ENCODE measurements around the gene LRCH3. TPM values are rescaled to one million over a fixed set of nuclear protein-coding genes. Genes with fewer than 3 reads are reported as not detected.

LRCH3 gene
- 27.6 TPM for total RNA-seq
- long read RNA-seq, full-length matches to known transcripts = 4 of 18 reads
- long read RNA-seq, partial matches to known transcripts = 5 of 18 reads
- long read RNA-seq, other reads (novel, unspliced or antisense) = 9 of 18 reads

GRCh38 chr3:197791113-197791891, at the start of gene LRCH3:
Gene LRCH3, plus strand, starts transcription at chr3:197791254. Its CDS starts 25 bp downstream, at chr3:197791279.
- intact Hi-C loops (cut with DNase I) = loop anchor here (5.0 kb wide), 1 partner anchor 39 kb away; no protein-coding TSS in a partner anchor
- DNase-seq (ENCODE audit: low spot score) = peak; percentile 93

- no peak for DNase-seq (ENCODE audit: low spot score)
- intact Hi-C loops (cut with DNase I) = no loop called here
Observed at GRCh38 chr3:197742787-197743186, 48.3 kb upstream of the LRCH3 start.

- intact Hi-C loops (cut with DNase I) = no loop called here
- DNase-seq (ENCODE audit: low spot score) = no peak
Observed at GRCh38 chr3:197746209-197746608, 44.8 kb upstream of the LRCH3 start.

GRCh38 chr3:197746801-197747237, 44.2 kb upstream of the LRCH3 start:
- intact Hi-C loops (cut with DNase I) = no loop called here
- DNase-seq (ENCODE audit: low spot score) = no peak

GRCh38 chr3:197748597-197749314, 42.3 kb upstream of the LRCH3 start:
- intact Hi-C loops (cut with DNase I) = loop anchor here (2.0 kb wide), 1 partner anchor 36 kb away; no protein-coding TSS in a partner anchor
- DNase-seq (ENCODE audit: low spot score) = no peak

GRCh38 chr3:197749315-197749600, 41.8 kb upstream of the LRCH3 start:
- intact Hi-C loops (cut with DNase I) = loop anchor here (2.0 kb wide), 1 partner anchor 36 kb away; no protein-coding TSS in a partner anchor
- no peak for DNase-seq (ENCODE audit: low spot score)

GRCh38 chr3:197749601-197750395, 41.3 kb upstream of the LRCH3 start, which contains the start of gene FYTTD1:
Gene FYTTD1, plus strand, starts transcription at chr3:197749883. Its CDS starts 89 bp downstream, at chr3:197749972.
- intact Hi-C loops (cut with DNase I) = loop anchor here (2.0 to 5.0 kb wide), 3 partner anchors 13 to 43 kb away; partner anchors contain the start of genes LRCH3 and RUBCN
- DNase-seq (ENCODE audit: low spot score) = peak; percentile 97

- DNase-seq (ENCODE audit: low spot score) = peak; percentile 86
- intact Hi-C loops (cut with DNase I) = loop anchor here (2.0 to 5.0 kb wide), 2 partner anchors 14 to 42 kb away; partner anchors contain the start of genes LRCH3 and RUBCN
Observed at GRCh38 chr3:197750396-197750831, 40.6 kb upstream of the LRCH3 start.

- intact Hi-C loops (cut with DNase I) = loop anchor here (2.0 to 5.0 kb wide), 2 partner anchors 14 to 41 kb away; partner anchors contain the start of genes LRCH3 and RUBCN
Observed at GRCh38 chr3:197750858-197751737, 40.0 kb upstream of the LRCH3 start.

GRCh38 chr3:197752107-197752506, 38.9 kb upstream of the LRCH3 start:
- intact Hi-C loops (cut with DNase I) = loop anchor here (5.0 kb wide), 1 partner anchor 40 kb away; the partner anchor contains the start of gene LRCH3
- no peak for DNase-seq (ENCODE audit: low spot score)

More at GRCh38 chr3:197750858-197751737, 40.0 kb upstream of the LRCH3 start:
- peak; percentile 82 for DNase-seq (ENCODE audit: low spot score)

GRCh38 chr3:197753263-197753662, 37.8 kb upstream of the LRCH3 start:
- intact Hi-C loops (cut with DNase I) = loop anchor here (5.0 kb wide), 1 partner anchor 39 kb away; the partner anchor contains the start of gene LRCH3
- no peak for DNase-seq (ENCODE audit: low spot score)

- no peak for DNase-seq (ENCODE audit: low spot score)
- intact Hi-C loops (cut with DNase I) = no loop called here
Observed at GRCh38 chr3:197756704-197757103, 34.4 kb upstream of the LRCH3 start.

- intact Hi-C loops (cut with DNase I) = no loop called here
- DNase-seq (ENCODE audit: low spot score) = no peak
Observed at GRCh38 chr3:197758512-197758911, 32.5 kb upstream of the LRCH3 start.

- intact Hi-C loops (cut with DNase I) = no loop called here
- DNase-seq (ENCODE audit: low spot score) = no peak
Observed at GRCh38 chr3:197761784-197762183, 29.3 kb upstream of the LRCH3 start.

- DNase-seq (ENCODE audit: low spot score) = no peak
- intact Hi-C loops (cut with DNase I) = no loop called here
Observed at GRCh38 chr3:197775317-197775716, 15.7 kb upstream of the LRCH3 start.

- no peak for DNase-seq (ENCODE audit: low spot score)
- intact Hi-C loops (cut with DNase I) = no loop called here
Observed at GRCh38 chr3:197782230-197782629, 8.8 kb upstream of the LRCH3 start.

- DNase-seq (ENCODE audit: low spot score) = no peak
- intact Hi-C loops (cut with DNase I) = no loop called here
Observed at GRCh38 chr3:197784019-197784585, 7.0 kb upstream of the LRCH3 start.

GRCh38 chr3:197787412-197787811, 3.6 kb upstream of the LRCH3 start:
- DNase-seq (ENCODE audit: low spot score) = no peak
- intact Hi-C loops (cut with DNase I) = no loop called here
